AG09309 (cell line): ENCODE results near the gene ARHGEF38.
"Not testable (repeated sequence)": the region's sequence is repeated elsewhere in the genome, so short reads cannot be mapped to it uniquely, and the experiment has no call there.

ENCODE experiments used
- DNase-seq: peaks from one replicate; pipeline ENCODE4 v3.0.0-alpha.2; 2010; ENCODE audit warnings: low read depth
- H3K4me3 ChIP-seq: 2 replicates; pipeline ENCODE4 v1.5.1; 2011; ENCODE audit warnings: mild to moderate bottlenecking, low read depth, low read length, moderate library complexity; ENCODE audit not compliant: control insufficient read depth
- CTCF ChIP-seq: IDR thresholded peaks from 2 replicates; pipeline ENCODE4 v1.5.1; 2011; ENCODE audit warnings: mild to moderate bottlenecking, low read depth, low read length, inconsistent platforms; ENCODE audit not compliant: insufficient read depth, control insufficient read depth; ENCODE audit errors: missing control alignments

The ARHGEF38 gene

DNA sequence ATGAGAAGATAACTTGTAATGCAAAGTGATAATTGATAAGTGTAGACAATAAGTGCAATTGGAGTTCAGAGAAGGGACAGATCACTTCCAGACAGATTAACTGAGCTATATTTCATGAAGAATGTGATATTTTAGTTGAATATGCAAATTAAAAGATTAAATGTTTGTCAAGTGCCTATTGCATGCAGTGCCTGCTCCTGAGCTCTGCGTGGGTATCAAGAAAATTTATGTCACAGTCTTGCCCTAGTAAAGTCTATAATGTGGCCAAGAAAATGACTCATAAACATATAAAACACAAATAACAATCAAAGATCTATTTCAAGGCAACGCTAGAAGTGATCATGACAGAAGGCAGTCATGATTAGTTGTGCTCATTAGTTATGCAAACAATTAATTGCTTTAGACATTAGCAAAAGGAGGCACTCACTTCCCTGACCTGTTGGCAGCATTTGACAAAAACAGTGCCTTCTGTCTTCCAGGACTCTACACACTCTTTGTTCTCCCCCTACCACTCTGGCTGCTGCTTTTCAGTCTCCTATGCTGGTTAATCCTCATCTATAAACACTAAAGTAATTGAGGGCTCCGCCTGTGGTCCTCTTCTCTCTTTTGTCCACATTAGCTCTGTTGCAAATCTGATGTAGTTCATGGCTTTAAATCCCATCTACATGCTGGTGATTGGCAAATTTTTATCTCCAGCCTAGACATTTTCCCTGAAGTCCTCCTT lies 47.7 kb downstream of the ARHGEF38 start:
- TF ChIP-seq CTCF: no peak
- no peak for DNase-seq
- H3K4me3 ChIP-seq: no peak overlapping the region

- TF ChIP-seq CTCF: no peak
- no peak overlapping the region for H3K4me3 ChIP-seq
- no peak for DNase-seq
Measured at GRCh38 chr4:105600951-105601350, 48.5 kb downstream of the ARHGEF38 start.

- no peak for DNase-seq
- H3K4me3 ChIP-seq: no peak overlapping the region
- TF ChIP-seq CTCF: no peak
Measured at GRCh38 chr4:105601406-105601805, 49.0 kb downstream of the ARHGEF38 start.

DNA sequence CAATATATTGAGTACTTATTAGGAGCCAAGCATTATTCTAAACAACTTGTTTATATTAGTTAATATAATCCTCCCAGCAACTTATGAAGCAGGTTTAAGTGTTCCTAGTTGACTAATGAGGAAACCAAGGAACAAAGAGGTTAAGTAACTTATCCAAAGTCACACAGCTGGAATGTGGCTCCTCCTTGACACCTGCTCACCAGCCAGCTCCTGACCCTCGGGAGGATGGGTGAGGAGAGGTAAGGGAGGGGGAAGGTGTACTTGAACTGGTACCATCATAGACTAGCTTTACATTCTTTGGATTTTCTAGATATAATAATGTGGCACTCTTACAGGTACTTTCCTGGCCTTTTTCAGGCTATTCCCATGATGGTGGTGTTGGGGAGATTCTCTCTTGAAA lies 50.7 kb downstream of the ARHGEF38 start:
- DNase-seq: no peak
- H3K4me3 ChIP-seq: no peak overlapping the region
- TF ChIP-seq CTCF: no peak

DNA sequence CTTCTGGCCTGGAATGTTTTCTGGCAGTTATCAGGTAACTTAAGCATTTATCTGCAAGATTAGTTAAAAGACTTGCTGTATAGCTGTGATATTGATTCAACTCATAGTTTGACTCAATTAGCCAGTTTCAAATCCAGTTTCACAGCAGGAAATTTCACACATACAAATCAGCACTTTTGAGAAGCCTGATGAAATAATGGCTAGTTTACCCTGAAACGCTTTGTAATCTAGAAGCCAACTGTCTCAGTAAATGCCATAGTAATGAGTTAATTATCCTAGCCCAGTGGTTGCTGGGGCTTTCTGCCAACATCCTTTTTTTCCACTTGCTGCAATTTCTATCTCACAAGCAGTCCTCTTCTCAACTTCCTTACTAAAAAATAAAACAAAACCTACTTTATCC lies 53.1 kb downstream of the ARHGEF38 start:
- no peak overlapping the region for H3K4me3 ChIP-seq
- TF ChIP-seq CTCF: no peak
- no peak for DNase-seq

DNA sequence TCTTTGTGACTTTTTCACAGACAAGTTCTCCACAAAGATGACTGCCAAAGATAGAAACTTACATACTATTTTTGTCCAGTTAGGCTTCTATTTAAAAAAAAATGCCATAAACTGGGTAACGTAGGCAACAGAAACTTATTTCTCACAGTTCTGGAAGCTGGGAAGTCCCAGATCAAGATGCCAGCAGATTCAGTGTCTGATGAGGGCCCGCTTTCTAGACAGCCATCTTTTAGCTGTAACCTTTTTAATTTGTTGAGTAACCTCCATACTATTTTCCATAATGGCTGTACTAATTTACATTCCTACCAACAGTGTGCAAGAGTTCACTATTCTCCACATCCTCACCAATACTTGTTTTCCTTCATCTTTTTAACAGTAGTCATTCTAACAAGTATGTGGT lies 55.5 kb downstream of the ARHGEF38 start:
- H3K4me3 ChIP-seq: no peak overlapping the region
- TF ChIP-seq CTCF: no peak
- no peak for DNase-seq

DNA sequence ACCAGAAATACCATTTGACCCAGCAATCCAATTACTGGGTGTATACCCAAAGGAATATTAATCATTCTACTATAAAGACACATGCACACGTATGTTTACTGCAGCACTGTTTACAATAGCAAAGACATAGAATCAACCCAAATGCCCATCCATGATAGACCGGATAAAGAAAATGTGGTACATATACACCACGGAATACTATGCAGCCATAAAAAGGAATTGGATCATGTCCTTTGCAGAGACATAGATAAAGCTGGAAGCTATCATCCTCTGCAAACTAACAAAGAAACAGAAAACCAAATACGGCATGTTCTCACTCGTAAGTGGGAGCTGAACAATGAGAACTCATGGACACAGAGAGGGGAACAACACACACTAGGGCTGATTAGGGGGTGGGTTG lies 57.4 kb downstream of the ARHGEF38 start:
- DNase-seq, H3K4me3 ChIP-seq: not testable (repeated sequence)
